ENCODE data around the gene PHLPP2.
"Not testable (repeated sequence)": the region's sequence is repeated elsewhere in the genome, so short reads cannot be mapped to it uniquely, and the experiment has no call there.

The PHLPP2 gene

GRCh38 chr16:71666264-71666663 lies 58.2 kb downstream of the PHLPP2 start:
- no peak for DNase-seq

GRCh38 chr16:71659471-71659870 lies 65.0 kb downstream of the PHLPP2 start:
- DNase-seq, result no peak

GRCh38 chr16:71658771-71659170 lies 65.7 kb downstream of the PHLPP2 start:
- no peak for DNase-seq

- DNase-seq, result no peak
Measured at GRCh38 chr16:71649704-71650103, 74.8 kb downstream of the PHLPP2 start.

- DNase-seq, result no peak
Measured at GRCh38 chr16:71648921-71649320, 75.6 kb downstream of the PHLPP2 start.

- no peak for DNase-seq
Measured at GRCh38 chr16:71648162-71648561, 76.3 kb downstream of the PHLPP2 start.

GRCh38 chr16:71647391-71647790 lies 77.1 kb downstream of the PHLPP2 start:
- no peak for DNase-seq

- no peak for DNase-seq
Measured at GRCh38 chr16:71645450-71645849, 79.1 kb downstream of the PHLPP2 start.

GRCh38 chr16:71637398-71637797 lies 87.1 kb downstream of the PHLPP2 start:
- DNase-seq, result no peak

- no peak for DNase-seq
Measured at GRCh38 chr16:71635632-71636031, 88.9 kb downstream of the PHLPP2 start.

- DNase-seq, result no peak
Measured at GRCh38 chr16:71631776-71632175, 92.7 kb downstream of the PHLPP2 start.

- DNase-seq, result no peak
Measured at GRCh38 chr16:71630808-71631207, 93.7 kb downstream of the PHLPP2 start.

GRCh38 chr16:71629278-71630016 lies 95.1 kb downstream of the PHLPP2 start:
- DNase-seq, result no peak

GRCh38 chr16:71628810-71629209 lies 95.7 kb downstream of the PHLPP2 start:
- DNase-seq, result no peak

GRCh38 chr16:71627731-71628181 lies 96.7 kb downstream of the PHLPP2 start:
- DNase-seq, result no peak

- DNase-seq, result no peak
Measured at GRCh38 chr16:71626858-71627213, 97.7 kb downstream of the PHLPP2 start.

- peak; percentile 35 for DNase-seq
Measured at GRCh38 chr16:71626018-71626857, 98.3 kb downstream of the PHLPP2 start, which contains the start of gene MARVELD3. Gene MARVELD3, plus strand, starts transcription at chr16:71626184. Its CDS starts 46 bp downstream, at chr16:71626230.

- DNase-seq, result no peak
Measured at GRCh38 chr16:71625113-71625850, 99.2 kb downstream of the PHLPP2 start.

- DNase-seq, result no peak
Measured at GRCh38 chr16:71623597-71623996, 100.9 kb downstream of the PHLPP2 start.

- no peak for DNase-seq
Measured at GRCh38 chr16:71622088-71622487, 102.4 kb downstream of the PHLPP2 start.

GRCh38 chr16:71618429-71618828 lies 106.1 kb downstream of the PHLPP2 start:
- DNase-seq, result no peak

GRCh38 chr16:71614956-71615355 lies 109.5 kb downstream of the PHLPP2 start:
- DNase-seq, result not testable (repeated sequence)

All from activated naive CD4-positive, alpha-beta T cell treated with anti-CD3 and anti-CD28 coated beads, Interleukin-2, amount 50 U/mL, for 16 hours (primary cell).